B cell (primary cell): ENCODE results near the gene ATP12A. TPM values are rescaled to one million over a fixed set of nuclear protein-coding genes. Genes with fewer than 3 reads are reported as not detected.

Experiments
- ATAC-seq: fragments of 200-7000 bp; cut with Tn5 transposase; one replicate; pipeline ENCODE4 v1.10.0; 2021; ENCODE audit warnings: low read depth, mild to moderate bottlenecking, moderate number of reproducible peaks, moderate library complexity
- CTCF ChIA-PET: fragments of 350-600 bp; sonication (Branson Sonifier 250); formaldehyde crosslinking; loops from one replicate; lab custom pipeline; 2021; ENCODE audit warnings: antibody characterized with exemption, inconsistent platforms; lab: Charles Lee
- POLR2A ChIA-PET: fragments of 350-600 bp; sonication (Branson Sonifier 250); formaldehyde crosslinking; loops from one replicate; lab custom pipeline; 2021; ENCODE audit warnings: antibody characterized with exemption; lab: Charles Lee
- DNase-seq: peaks from one replicate; pipeline ENCODE4 v3.0.0; 2013
- H2AFZ ChIP-seq: 2 replicates; pipeline ENCODE4 v1.6.1; 2012; ENCODE audit warnings: mild to moderate bottlenecking, low read depth, low read length; ENCODE audit not compliant: insufficient read depth, poor library complexity, severe bottlenecking
- H3K27ac ChIP-seq, 2 donors: 1 replicate in 1 of 2; 2 replicates in 1 of 2; pipeline ENCODE4 v1.5.1; 2012 to 2013; ENCODE audit warnings: low read length in 2 of 2, mild to moderate bottlenecking in 2 of 2, moderate library complexity in 1 of 2
- H3K27me3 ChIP-seq, 4 experiments: fragments of 200-600 bp in 1 of 4; sonication (generic) in 1 of 4; replicated peaks in 1 of 4; 1 replicate in 2 of 4; 2 replicates in 2 of 4; pipeline versions ENCODE4 v1.6.1 to v1.7.0; 2013 to 2016; ENCODE audit warnings: low read length in 3 of 4, mild to moderate bottlenecking in 2 of 4, mixed read lengths in 1 of 4, moderate library complexity in 1 of 4; ENCODE audit not compliant: insufficient read depth in 4 of 4, control insufficient read depth in 3 of 4; ENCODE audit errors: control extremely low read depth in 1 of 4
- H3K36me3 ChIP-seq, 2 experiments: replicated peaks in 1 of 2; 1 replicate in 1 of 2; 2 replicates in 1 of 2; pipeline versions ENCODE4 v1.6.1 to v1.7.1; 2013; ENCODE audit warnings: low read length in 1 of 2; ENCODE audit not compliant: insufficient read depth in 2 of 2, control insufficient read depth in 1 of 2; ENCODE audit errors: control extremely low read depth in 1 of 2, extremely low read depth in 1 of 2
- H3K4me1 ChIP-seq, 2 donors: fragments of 200-600 bp in 1 of 2; sonication (generic) in 1 of 2; 1 replicate in 1 of 2; 2 replicates in 1 of 2; pipeline versions ENCODE4 v1.5.1 to v1.6.1; 2013 to 2017; ENCODE audit warnings: low read length in 2 of 2; ENCODE audit not compliant: control insufficient read depth in 2 of 2, insufficient read depth in 2 of 2
- H3K4me2 ChIP-seq: replicated peaks from 2 replicates; pipeline ENCODE3; 2012; ENCODE audit warnings: mild to moderate bottlenecking, low read depth, low read length; ENCODE audit not compliant: poor library complexity, severe bottlenecking
- H3K4me3 ChIP-seq, 5 experiments: fragments of 200-600 bp in 1 of 5; sonication (generic) in 1 of 5; 1 replicate in 3 of 5; 2 replicates in 2 of 5; pipeline versions ENCODE4 v1.5.1 to v1.7.0; 2011 to 2016; ENCODE audit warnings: low read length in 4 of 5, mild to moderate bottlenecking in 4 of 5, low read depth in 2 of 5, control low read depth in 1 of 5, moderate library complexity in 1 of 5; ENCODE audit not compliant: insufficient read depth in 1 of 5; ENCODE audit errors: control extremely low read depth in 1 of 5, extremely low read depth in 1 of 5
- H3K79me2 ChIP-seq: fragments of 200-600 bp; sonication (generic); one replicate; pipeline ENCODE4 v1.6.0; 2016; ENCODE audit warnings: low read length; ENCODE audit not compliant: control insufficient read depth, insufficient read depth
- H3K9ac ChIP-seq: fragments of 200-600 bp; sonication (generic); 2 replicates; pipeline ENCODE4 v1.6.1; 2017; ENCODE audit warnings: mild to moderate bottlenecking, low read length, moderate library complexity
- H3K9me3 ChIP-seq, 3 donors: one replicate each; pipeline versions ENCODE4 v1.6.1 to v1.7.1; 2013; ENCODE audit warnings: low read length in 2 of 3; ENCODE audit not compliant: control insufficient read depth in 2 of 3, insufficient read depth in 1 of 3; ENCODE audit errors: control extremely low read depth in 1 of 3
- H4K20me1 ChIP-seq: 2 replicates; pipeline ENCODE4 v1.6.0; 2012; ENCODE audit warnings: mild to moderate bottlenecking, low read length; ENCODE audit not compliant: insufficient read depth, control insufficient read depth, poor library complexity, severe bottlenecking
- H3K27ac Mint-ChIP-seq: one replicate; pipeline ENCODE4 v1.8.0; 2021; ENCODE audit warnings: mixed read lengths
- H3K27me3 Mint-ChIP-seq: one replicate; pipeline ENCODE4 v1.8.0; 2021; ENCODE audit warnings: mixed read lengths
- H3K4me1 Mint-ChIP-seq: one replicate; pipeline ENCODE4 v1.8.0; 2021; ENCODE audit warnings: mixed read lengths
- H3K4me3 Mint-ChIP-seq: one replicate; pipeline ENCODE4 v1.8.0; 2021; ENCODE audit warnings: mixed read lengths
- H3K9me3 Mint-ChIP-seq: one replicate; pipeline ENCODE4 v1.8.0; 2022; ENCODE audit warnings: mixed read lengths; ENCODE audit not compliant: insufficient read depth
- CTCF ChIP-seq: fragments of 200-600 bp; IDR thresholded peaks from one replicate; pipeline ENCODE4 v1.8.0; 2022; ENCODE audit warnings: antibody characterized with exemption, mild to moderate bottlenecking
- EZH2 ChIP-seq: IDR thresholded peaks from 2 replicates; pipeline ENCODE4 v1.6.1; 2012; ENCODE audit warnings: borderline replicate concordance, low read depth, mild to moderate bottlenecking, moderate library complexity, low read length; ENCODE audit not compliant: insufficient read depth, poor library complexity, severe bottlenecking
- WGBS: methylation state at CpG from one replicate; pipeline ENCODE4 v1.1.5; 2013; ENCODE audit warnings: missing lambda C conversion rate; ENCODE audit not compliant: insufficient coverage; 5-methylcytosine and 5-hydroxymethylcytosine counted together
- intact Hi-C: fragments of 100-400 bp; cut with micrococcal nuclease; formaldehyde crosslinking; loops from one replicate; pipeline ENCODE4 v1.10.0; 2022
- polyA plus RNA-seq: library from polyadenylated mRNA; depleted of rRNA; stranded (reverse); fragments of >200 nt; gene quantifications from 2 replicates; pipeline ENCODE4 v1.2.3, GENCODE V29; 2012
- total RNA-seq, 2 donors: library from RNA; stranded (reverse); fragments of 120-200 nt in 1 of 2; gene quantifications; 1 replicate in 1 of 2; 2 replicates in 1 of 2; pipeline versions ENCODE4 v1.2.3 to v1.2.4, GENCODE V29; 2013 to 2022

Gene ATP12A
- total and polyA plus RNA-seq, 2 donors (not counting 1 experiment from before 2014, with no cell fraction given) = not detected

GRCh38 chr13:24742294-24742693 lies 62.1 kb downstream of the ATP12A start:
- DNase-seq (no peak), ATAC-seq (no peak)
- H3K9ac ChIP-seq = no peak overlapping the region
- CTCF ChIA-PET = interaction anchor here (0.5 kb wide), 1 partner anchor 1388 kb away, joined by 5 read pairs; no protein-coding TSS in a partner anchor
- Mint-ChIP-seq H3K27ac (no peak overlapping the region), H3K9me3 (no peaks in the 10 kb centered on the region), H3K4me1 (peaks cover 11% of the 10 kb centered on the region), H3K4me3 (no peak overlapping the region), H3K27me3 (peaks cover 28% of the 10 kb centered on the region)
- H2AFZ ChIP-seq = no peak overlapping the region
- no peak overlapping the region for H3K4me2 ChIP-seq
- H3K27ac ChIP-seq = no peak overlapping the region
- POLR2A ChIA-PET = no interaction called here
- H3K4me3 ChIP-seq = no peak overlapping the region
- no peaks in the 10 kb centered on the region for H4K20me1 ChIP-seq
- H3K36me3 ChIP-seq = no peaks in the 10 kb centered on the region
- H3K4me1 ChIP-seq = peaks cover 5 to 9% of the 10 kb centered on the region in 2 donors
- WGBS = 90% methylated on average over 3 of the region's 6 CpGs
- TF ChIP-seq EZH2 (no peak), CTCF (no peak)
- intact Hi-C loops = no loop called here
- peaks cover 0 to 12% (median 3%) of the 10 kb centered on the region in 4 experiments for H3K27me3 ChIP-seq
- H3K79me2 ChIP-seq = no peaks in the 10 kb centered on the region
- H3K9me3 ChIP-seq = no peaks in the 10 kb centered on the region

- peaks cover 16% of the 10 kb centered on the region for H3K4me1 Mint-ChIP-seq
Measured at GRCh38 chr13:24742977-24743376, 62.8 kb downstream of the ATP12A start.

More at GRCh38 chr13:24742977-24743376, 62.8 kb downstream of the ATP12A start:
- ChIA-PET CTCF (no interaction called here), POLR2A (no interaction called here)
- intact Hi-C loops = no loop called here
- ATAC-seq = no peak
- Histone ChIP-seq H2AFZ (no peak overlapping the region), H3K9me3 (no peaks in the 10 kb centered on the region), H3K27ac (no peak overlapping the region), H3K27me3 (peaks cover 0 to 16% (median 5%) of the 10 kb centered on the region in 4 experiments), H3K4me3 (no peak overlapping the region), H3K36me3 (no peaks in the 10 kb centered on the region), H4K20me1 (no peaks in the 10 kb centered on the region), H3K79me2 (no peaks in the 10 kb centered on the region), H3K9ac (no peak overlapping the region), H3K4me1 (peaks cover 12 to 13% of the 10 kb centered on the region in 2 donors), H3K4me2 (no peak overlapping the region)
- DNase-seq = no peak
- Mint-ChIP-seq H3K4me3 (no peak overlapping the region), H3K27ac (no peak overlapping the region), H3K27me3 (peaks cover 30% of the 10 kb centered on the region), H3K9me3 (no peaks in the 10 kb centered on the region)
- no peak for TF ChIP-seq CTCF
- TF ChIP-seq EZH2 = no peak
- WGBS = 0% methylated on average over 1 of the region's 4 CpGs
